Measurements from ENCODE around the gene ZNF787.
"Not testable (repeated sequence)": the region's sequence is repeated elsewhere in the genome, so short reads cannot be mapped to it uniquely, and the experiment has no call there.

Gene ZNF787

GRCh38 chr19:56152644-56153043 lies 31.5 kb upstream of the ZNF787 start:
- no peak for DNase-seq (ENCODE audit: low read depth)
- no peak overlapping the region for H3K4me3 ChIP-seq (ENCODE audit: low read depth, low read length)
- TF ChIP-seq CTCF (conservative IDR thresholded peaks at IDR 0.05; ENCODE audit: low read depth, low read length) = no peak

GRCh38 chr19:56150358-56150757 lies 29.3 kb upstream of the ZNF787 start:
- TF ChIP-seq CTCF (conservative IDR thresholded peaks at IDR 0.05; ENCODE audit: low read depth, low read length) = no peak
- DNase-seq (ENCODE audit: low read depth) = no peak
- no peak overlapping the region for H3K4me3 ChIP-seq (ENCODE audit: low read depth, low read length)

- no peak for TF ChIP-seq CTCF (conservative IDR thresholded peaks at IDR 0.05; ENCODE audit: low read depth, low read length)
- no peak overlapping the region for H3K4me3 ChIP-seq (ENCODE audit: low read depth, low read length)
Measured at GRCh38 chr19:56149656-56150038, 28.6 kb upstream of the ZNF787 start.

GRCh38 chr19:56148955-56149655 lies 28.0 kb upstream of the ZNF787 start:
- H3K4me3 ChIP-seq (ENCODE audit: low read depth, low read length); DNase-seq (ENCODE audit: low read depth): not testable (repeated sequence)

More at GRCh38 chr19:56149656-56150038, 28.6 kb upstream of the ZNF787 start:
- no peak for DNase-seq (ENCODE audit: low read depth)

- no peak for TF ChIP-seq CTCF (conservative IDR thresholded peaks at IDR 0.05; ENCODE audit: low read depth, low read length)
- DNase-seq (ENCODE audit: low read depth) = no peak
- no peak overlapping the region for H3K4me3 ChIP-seq (ENCODE audit: low read depth, low read length)
Measured at GRCh38 chr19:56148096-56148495, 27.0 kb upstream of the ZNF787 start.

- no peak for DNase-seq (ENCODE audit: low read depth)
- H3K4me3 ChIP-seq (ENCODE audit: low read depth, low read length) = no peak overlapping the region
- no peak for TF ChIP-seq CTCF (conservative IDR thresholded peaks at IDR 0.05; ENCODE audit: low read depth, low read length)
Measured at GRCh38 chr19:56147307-56147706, 26.2 kb upstream of the ZNF787 start.

GRCh38 chr19:56146904-56147303 lies 25.8 kb upstream of the ZNF787 start:
- no peak for TF ChIP-seq CTCF (conservative IDR thresholded peaks at IDR 0.05; ENCODE audit: low read depth, low read length)
- no peak overlapping the region for H3K4me3 ChIP-seq (ENCODE audit: low read depth, low read length)
- DNase-seq (ENCODE audit: low read depth) = no peak

Data from choroid plexus epithelial cell (primary cell).